GM19468 (cell line): ENCODE measurements around the gene NANS.
"Not testable (repeated sequence)": the region's sequence is repeated elsewhere in the genome, so short reads cannot be mapped to it uniquely, and the experiment has no call there.

Experiments
- ATAC-seq: cut with Tn5 transposase; IDR thresholded peaks from one replicate; pipeline ENCODE4 v1.9.1; 2021; ENCODE audit warnings: mild to moderate bottlenecking, moderate library complexity, moderate number of reproducible peaks; ENCODE audit not compliant: unreplicated experiment; ENCODE audit errors: extremely low read depth

The NANS gene

DNA sequence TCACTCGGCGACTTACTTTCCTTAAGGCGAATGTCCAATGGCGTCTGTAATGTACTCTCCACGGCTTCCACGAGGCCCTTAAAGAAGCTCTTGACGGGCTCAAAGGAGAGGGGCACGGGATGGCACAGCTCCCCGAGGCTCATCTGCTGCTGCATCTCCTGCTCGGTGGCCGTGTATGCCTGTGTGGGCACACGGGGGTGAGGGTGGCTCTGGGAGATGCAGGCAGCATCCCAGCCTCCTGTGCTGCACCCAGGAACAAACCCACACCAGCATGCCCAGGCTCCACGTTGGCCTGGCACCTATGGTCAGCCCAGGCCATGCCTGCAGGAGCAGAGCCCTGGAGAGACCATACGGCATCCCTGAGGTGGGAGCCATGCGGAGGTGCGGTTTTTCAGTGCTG, 38.3 kb downstream of the NANS start:
- ATAC-seq: no peak

DNA sequence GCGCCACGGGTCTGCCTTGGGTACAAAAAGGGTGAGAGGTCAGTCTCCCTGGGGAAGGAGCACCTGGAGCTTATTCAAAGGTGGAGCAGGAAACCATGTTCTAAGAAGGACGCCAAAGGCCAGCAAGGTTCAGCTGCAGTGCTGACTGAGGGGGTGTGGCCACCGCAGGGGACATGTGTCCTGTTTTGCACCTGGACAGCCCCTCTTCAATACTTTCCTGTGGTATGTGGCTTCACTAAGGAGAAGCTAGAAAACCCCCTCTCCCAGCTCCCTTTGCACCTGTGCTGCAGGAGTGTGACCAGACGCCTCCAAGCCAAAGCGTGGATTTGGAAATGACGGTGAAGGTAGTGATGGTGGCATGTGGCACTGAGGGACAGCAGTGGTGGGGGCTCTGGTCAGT, 38.9 kb downstream of the NANS start:
- ATAC-seq: no peak

DNA sequence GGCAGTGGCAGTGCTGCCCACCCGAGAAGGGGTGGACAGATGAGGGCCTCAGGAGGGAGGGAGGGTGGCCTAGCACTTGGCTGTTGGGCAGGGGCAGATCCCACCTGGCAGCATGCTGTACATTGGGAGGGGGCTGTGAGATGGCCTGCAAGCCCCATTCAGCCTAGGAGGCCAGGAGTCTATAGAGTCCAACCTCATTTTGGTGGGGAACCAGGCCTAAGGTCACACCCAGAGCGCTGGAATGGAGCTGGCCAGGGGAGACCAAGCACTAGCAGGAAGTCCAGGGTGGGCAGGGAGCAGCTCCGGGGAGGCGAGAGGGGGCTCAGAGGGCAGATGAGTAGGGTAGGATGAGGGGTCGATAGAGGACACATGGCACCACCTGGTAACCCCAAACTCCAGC, 39.6 kb downstream of the NANS start:
- ATAC-seq: no peak

DNA sequence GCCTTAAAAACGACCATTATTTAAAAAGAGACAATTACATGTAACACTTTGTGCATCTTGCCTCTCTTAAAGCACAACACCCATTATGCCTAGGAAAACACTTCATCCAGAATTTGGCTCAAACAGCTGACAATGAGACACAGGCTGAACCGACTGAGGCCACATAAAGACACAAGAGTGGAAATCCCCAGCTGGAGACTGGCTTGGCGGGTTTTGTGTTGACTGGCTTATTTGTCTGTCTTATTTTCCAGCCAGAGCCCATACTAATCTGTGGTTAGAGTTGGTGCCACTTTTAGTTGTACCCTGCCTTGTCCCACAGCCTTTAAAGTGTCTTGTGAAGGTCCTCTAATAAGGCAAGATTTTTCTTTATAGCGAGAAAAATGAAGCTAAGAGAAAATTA, 41.3 kb downstream of the NANS start:
- ATAC-seq: no peak

DNA sequence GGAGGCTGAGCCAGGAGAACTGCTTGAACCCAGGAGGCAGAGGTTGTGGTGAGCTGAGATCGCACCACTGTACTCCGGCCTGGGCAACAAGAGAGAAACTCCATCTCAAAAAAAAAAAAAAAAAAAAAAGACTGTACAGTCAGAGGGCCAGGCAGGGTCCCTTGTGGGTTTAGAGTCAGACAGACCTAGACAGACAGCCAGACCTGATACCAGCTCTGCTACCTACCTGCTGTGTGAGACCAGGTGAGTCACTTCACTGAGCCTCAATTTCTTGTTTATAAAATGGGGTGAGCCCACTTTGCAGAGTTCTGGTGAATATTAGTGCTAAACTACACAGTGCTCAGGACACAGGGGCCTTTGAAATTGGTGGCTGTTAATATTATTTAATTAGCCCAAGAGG, 42.8 kb downstream of the NANS start:
- ATAC-seq: no peak

DNA sequence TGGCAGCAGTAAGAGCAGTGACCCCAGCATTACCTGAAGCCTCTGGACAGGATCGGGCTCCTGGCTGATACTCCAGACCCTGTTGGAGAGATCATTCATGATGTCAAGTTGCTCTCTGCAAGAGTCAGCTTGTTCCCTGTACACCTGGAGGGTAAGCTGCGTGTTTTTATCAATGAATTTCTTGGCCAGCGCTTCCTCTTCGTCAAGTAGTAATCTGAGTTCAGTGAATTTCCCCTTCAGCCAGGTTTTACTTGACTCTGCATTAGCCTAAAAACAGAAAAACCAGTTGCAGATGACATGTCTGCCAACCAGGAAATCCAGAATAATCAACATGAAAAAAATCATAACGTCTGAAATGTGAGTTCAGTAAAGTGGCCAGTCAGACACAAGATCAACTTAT, 43.4 kb downstream of the NANS start:
- no peak for ATAC-seq

DNA sequence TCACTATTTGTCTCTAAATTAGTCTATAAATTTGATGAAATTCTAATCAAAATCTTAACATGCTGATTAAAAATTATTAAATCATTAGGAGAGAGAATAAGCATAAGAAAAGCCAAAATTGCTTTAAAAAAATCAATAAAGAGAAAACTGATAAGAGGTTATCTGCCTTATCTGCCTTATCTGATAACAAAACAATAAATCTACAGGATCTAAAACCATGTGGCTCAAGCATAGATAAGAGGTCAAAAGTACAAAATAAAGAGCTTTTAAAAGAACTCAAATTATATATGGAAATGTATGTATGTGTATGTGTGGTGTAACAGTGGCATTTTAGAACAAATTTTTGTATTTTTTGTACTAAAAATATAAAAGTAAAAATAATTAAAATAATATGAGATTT, 43.9 kb downstream of the NANS start:
- no peak for ATAC-seq

DNA sequence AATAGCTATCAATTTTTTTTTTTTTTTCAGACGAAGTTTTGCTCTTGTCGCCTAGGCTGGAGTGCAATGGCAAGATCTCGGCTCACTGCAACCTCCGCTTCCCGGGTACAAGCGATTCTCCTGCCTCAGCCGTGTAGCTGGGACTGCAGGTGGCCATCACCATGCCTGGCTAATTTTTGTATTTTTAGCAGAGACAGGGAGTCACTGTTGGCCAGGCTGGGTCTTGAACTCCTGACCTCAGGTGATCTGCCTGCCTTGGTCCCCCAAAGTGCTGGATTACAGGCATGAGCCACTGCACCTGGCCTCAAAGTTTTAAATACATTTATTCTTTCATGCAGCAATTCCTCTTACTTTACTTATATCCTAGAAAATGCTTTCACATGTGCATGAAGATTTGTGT, 44.9 kb downstream of the NANS start:
- no peak for ATAC-seq

DNA sequence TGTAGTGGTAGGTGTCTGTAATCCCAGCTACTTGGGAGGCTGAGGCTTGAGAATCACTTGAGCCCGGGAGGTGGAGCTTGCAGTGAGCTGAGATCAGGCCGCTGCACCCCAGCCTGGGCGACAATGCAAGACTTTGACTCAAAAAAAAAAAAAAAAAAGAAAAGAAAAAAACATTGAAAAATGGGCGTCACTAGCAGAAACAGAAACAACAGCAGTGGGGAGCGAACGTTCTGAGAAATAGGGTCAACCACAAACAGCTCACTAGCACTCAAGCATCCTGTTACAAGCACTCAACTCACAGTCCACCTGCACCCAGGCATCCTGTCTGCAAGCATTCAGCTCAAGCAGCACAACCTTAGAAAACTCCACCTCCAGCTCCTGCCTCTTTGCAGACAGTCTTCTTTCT, 45.3 kb downstream of the NANS start:
- peak; percentile 97 for ATAC-seq

DNA sequence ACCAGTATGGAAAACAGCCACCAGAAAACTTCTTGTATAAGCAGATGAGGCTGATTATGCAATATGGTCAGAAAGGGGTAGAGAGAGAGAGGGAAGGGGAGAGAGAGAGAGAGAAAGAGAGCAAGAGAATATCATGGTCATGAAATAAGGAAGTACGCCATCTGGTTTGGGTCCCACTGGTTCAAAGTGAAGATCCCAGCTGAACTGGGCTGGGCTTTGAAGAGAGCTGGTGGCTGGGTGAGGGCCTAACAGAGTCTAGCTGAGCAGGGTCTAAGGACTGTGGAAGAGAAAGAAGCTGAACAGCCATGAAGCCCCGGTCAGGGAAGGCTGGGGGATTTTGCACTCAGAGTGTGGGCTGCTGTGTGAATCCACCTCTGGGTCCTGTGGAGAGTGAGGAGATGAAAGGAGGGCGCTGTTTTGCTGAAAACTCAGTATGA, 47.9 kb downstream of the NANS start:
- no peak for ATAC-seq

DNA sequence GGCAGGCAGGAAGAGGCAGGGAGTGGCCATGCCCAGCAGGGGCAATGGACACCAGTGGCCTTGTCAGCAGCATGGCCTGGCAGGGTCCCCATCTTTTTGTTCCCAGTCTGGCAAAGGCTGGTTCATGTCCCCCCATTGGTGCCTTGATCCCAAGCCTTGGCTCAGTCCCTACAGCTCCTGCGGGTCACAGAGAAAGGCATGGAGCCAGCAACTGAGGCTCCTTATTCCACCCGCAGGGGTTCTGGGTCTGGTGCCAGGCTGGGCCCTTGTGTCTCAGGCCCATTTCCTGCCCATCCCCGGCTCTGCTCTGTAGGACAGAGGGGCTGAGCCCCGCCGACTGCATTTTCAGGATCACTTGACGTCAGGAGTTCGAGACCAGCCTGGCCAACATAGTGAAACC, 48.5 kb downstream of the NANS start:
- no peak for ATAC-seq

DNA sequence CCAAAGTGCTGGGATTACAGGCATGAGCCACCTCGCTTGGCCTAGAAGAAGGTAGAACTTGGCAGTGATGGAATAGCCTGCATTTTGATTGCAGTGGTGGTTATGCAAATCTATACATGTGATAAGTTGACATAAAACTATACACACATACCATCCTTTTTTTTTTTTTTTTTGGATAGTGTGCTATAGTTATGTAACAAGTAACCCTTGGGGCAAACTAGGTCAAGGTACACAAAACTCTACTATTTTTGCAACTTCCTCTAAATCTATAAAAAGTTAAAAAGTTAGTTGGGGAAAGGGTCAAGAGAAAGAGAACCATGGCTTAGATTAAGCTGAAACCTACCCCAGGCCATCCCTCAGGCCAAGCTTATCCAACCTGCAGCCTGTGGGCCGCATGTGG, 51.4 kb downstream of the NANS start:
- ATAC-seq: no peak

DNA sequence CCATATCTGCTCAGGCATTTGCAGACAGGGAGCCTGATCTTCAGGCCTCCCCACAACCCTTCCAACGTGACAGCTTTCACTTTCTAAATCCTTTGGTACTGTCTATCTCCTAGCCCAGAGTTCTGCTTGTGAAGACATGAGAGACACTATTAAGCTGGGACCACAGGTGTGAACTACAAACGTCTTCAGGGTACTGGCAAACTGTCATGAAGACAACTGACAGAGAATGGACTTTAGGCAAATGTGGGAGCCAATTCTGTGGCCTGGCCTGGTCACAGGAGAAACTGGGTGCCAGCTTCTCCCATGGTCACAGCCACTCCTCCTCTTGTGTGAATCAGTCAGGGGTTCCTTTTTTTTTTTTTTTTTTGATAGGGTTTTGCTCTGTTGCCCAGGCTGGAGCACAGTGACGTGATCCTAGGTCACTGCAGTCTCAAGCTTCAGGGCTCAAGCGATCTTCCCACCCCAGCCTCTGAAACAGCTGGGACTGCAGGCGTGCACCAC, 52.0 kb downstream of the NANS start:
- ATAC-seq: peak; percentile 77

DNA sequence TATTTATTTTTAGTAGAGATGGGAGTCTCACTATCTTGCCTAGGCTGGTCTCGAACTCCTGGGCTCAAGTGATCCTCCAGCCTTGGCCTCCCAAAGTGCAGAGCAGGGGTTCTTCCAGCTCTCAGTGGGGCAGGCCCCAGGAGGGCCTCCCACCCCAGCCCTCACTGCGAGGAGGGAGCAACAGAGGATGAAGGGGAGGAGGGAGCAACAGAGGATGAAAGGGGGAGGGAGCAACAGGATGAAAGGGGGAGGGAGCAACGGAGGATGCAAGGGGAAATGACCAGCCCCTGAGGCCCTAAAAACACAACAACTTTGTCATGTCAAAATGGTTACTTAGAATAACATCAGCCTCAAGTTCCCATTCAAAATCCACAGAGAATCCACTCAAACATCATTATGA, 52.5 kb downstream of the NANS start:
- no peak for ATAC-seq

DNA sequence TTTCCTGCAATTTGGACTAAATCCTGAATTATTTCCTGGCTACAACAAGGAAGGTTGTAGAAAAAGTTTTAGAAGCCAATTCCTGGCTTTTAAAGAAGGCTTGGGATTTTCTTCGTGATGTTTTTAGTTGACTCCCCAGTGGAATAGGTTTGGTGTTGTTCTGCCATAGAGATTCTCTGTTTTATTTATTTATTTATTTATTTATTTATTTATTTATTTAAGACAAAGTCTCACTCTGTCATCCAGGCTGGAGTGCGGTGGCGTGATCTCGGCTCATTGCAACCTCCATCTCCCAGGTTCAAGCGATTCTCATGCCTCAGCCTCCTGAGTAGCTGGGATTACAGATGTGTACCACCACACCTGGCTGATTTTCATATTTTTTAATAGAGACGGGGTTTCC, 60.6 kb downstream of the NANS start:
- ATAC-seq: not testable (repeated sequence)

DNA sequence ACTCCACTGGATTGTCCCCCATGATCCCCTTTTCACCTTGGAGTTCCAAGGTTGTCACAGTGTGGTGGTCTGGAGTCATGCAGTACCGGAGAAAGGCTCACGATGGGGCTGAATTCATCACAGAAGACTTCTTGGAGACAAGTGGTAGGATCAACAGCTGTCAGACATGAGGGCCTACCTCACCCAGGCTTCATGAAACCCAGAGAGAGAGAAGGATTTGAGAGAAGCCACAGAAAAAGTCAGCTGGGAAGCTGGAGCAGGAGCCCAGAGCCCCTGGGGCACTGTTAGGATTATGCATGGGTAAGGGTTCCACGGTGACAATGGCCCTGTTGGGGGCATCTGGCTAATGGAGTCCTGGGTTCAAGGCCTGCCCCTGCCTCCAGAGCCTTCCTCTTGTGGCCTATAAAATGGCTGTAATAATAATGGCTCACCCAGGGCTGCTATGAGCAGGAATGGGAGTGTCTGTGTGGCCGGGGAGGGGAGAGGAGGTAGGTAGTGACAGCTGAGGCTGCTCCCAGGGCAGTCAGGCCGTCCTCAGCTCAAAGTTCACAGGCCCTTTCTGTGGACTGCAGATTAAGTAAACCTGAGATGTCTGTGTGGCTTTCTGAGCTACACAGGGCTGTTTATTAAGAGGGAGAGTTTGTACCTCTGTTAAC, 61.6 kb downstream of the NANS start:
- no peak for ATAC-seq

DNA sequence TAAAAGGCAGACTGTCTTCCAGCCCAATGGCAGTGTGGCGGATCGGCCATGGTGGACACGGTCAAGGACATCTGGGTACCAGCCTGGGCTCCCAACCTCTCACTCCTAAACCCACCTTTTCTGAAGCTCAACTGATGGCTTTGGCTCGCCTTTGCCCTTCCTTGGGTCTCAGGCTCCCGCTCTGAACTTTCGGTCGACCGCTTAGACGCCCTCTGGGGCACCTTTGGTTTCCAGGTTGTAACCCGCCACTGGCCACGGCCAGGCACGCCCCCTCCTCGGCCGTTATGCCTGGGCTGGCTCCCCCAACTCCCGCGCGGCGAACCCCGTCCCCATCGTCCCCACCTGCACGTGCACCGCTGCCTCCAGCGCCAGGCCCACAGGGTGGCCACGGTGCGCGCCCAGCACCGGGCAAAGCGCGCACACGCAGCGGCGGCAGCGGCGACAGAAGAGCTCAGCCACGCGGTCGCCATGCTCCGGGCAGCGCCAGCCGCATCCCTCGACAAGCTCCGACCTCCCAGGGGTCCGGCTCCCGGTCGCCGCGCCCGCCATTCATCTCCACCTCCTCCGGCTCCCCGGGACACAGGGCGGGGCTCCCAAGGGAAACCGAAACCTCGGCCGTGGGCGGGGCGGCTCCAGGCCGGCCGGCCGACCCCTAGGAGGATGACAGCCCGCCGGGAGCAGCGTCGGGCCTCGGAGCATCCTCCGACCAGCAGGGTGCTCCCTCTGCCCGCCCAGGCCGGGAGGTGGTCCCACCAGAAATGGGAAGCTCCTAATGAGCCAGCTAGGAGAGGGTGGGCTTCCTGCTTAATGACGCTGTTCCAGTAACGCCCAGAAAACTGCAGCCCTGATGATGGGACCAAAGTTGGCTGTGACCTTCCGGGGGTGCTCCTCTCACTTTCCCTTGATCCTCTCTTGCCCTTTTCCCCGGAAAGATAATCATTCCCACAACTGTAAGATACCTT, 62.4 kb downstream of the NANS start, which contains the start of gene TRIM14:
TSS of gene TRIM14 (minus strand) at position 583 of the 962 bp plus-strand sequence. CDS start at position 549, 34 bp downstream.
- peak; percentile 21 for ATAC-seq

DNA sequence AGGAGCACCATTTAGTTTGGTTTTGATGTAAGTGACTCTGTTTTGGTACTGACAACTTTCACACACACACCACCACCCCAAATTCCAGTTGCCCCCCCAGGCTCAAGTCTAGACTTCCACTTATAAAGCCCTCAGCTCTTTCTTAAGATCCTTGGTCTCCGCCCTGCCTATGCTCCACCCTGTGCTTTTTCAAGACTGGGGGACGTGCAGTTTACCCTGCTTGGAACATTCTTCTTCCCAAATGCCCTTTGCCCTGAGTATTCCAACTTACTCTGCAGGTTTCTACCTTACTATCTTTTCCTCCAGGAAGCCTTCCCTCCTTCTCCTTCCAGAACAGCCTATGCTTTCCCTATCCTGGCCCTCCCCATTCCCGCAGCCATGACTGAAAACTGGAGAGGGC, 63.9 kb downstream of the NANS start:
- ATAC-seq: no peak

DNA sequence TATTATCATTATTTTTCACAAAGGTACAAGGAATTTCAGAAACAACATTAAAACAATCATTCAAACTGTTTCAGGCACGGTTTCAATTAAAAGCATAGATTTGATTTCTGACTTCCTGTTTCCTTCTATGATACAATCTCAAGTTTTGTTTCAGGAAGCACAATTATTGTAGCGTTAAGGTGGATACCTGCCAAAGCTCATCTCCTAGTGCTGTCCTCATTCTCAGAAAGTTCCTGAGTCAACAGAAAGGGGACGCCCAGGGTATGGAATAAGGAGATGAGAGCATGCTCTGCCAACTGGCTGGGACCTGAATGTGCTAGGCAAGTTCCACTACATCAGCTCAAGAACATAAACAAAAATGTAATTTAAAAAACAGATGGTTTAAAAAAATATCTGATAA, 64.5 kb downstream of the NANS start:
- no peak for ATAC-seq

DNA sequence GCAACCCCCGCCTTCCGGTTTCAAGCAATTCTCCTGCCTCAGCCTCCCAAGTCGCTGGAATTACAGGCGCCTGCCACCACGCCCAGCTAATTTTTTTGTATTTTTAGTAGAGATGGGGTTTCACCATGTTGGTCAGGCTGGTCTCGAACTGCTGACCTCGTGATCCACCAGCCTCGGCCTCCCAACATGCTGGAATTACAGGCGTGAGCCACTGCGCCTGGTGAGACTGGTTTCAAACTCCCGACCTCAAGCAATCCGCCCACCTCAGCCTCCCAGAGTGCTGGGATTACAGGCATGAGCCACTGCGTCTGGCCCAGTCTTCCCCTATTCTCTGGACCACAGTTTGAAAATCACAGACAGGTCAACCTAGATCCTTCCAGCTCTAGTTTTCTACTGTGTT, 67.6 kb downstream of the NANS start:
- ATAC-seq: not testable (repeated sequence)
